Measurements from ENCODE around the gene FOLH1.
"Not testable (repeated sequence)": the region's sequence is repeated elsewhere in the genome, so short reads cannot be mapped to it uniquely, and the experiment has no call there.

The FOLH1 gene

GRCh38 chr11:49208006-49208721 is at the start of gene FOLH1:
Gene FOLH1, minus strand, starts transcription at chr11:49208602. Its CDS starts 193 bp downstream, at chr11:49208409.
- no peak for DNase-seq (ENCODE audit: low read depth, low spot score)

- not testable (repeated sequence) for DNase-seq (ENCODE audit: low read depth, low spot score)
Measured at GRCh38 chr11:49255148-49255547, 46.7 kb upstream of the FOLH1 start.

DNA sequence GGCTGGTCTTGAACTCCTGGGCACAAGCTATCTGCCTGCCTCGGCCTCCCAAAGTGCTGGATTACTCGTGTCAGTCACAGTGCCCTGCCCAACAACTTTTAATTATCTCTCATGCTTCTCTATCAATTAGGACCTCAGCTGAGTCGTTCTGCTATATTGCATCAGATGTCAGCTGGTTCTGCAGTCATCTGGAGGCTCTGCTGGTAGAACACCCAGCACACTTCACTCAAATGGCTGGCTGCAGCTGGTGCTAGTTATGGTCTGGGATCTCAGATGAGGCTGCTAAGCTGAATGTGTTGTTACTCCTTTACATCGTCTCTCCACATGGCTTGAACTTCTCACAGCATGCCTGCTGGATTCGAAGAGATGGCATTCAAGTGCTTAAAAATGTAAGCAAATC is 42.8 kb upstream of the FOLH1 start:
- DNase-seq (ENCODE audit: low read depth, low spot score): not testable (repeated sequence)

- DNase-seq (ENCODE audit: low read depth, low spot score): not testable (repeated sequence)
Measured at GRCh38 chr11:49250398-49251115, 42.2 kb upstream of the FOLH1 start.

DNA sequence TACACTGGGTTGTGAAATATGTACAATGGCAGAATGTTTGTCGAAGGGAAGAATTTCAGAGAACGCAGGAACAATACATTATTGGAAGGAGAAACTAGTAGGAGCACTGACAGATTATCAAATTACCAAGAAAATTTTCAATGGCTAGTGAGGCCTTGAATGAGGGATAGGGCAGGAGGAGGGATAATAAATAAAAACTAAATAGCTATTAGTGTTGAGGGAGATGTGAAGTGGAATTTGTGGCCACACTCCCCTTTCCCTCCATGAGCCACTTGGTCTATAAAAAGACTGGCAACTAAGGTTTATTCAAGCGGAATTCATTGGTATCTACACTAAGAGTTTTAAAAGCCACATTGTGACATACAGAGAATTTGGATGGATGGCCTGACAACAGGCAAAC is 41.0 kb upstream of the FOLH1 start:
- DNase-seq (ENCODE audit: low read depth, low spot score): not testable (repeated sequence)

- not testable (repeated sequence) for DNase-seq (ENCODE audit: low read depth, low spot score)
Measured at GRCh38 chr11:49233685-49234084, 25.3 kb upstream of the FOLH1 start.

DNA sequence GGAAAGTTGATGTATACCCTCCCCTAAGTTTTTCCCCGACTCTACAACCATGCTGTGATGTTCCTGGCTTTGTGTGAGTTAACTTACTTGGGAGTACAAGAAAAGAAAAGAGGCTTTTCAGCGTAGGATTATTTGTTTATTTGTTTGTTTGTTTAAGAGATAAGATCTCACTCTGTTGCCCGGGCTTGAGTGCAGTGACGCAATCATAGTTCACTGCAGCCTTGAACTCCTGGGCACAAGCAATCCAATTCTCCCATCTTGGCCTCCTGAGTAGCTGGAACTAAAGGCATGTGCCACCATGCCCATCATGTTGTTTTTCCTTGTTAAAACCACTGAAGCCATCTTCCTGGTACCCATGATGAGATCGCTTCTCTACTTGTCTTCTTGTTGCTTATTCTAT is 24.6 kb upstream of the FOLH1 start:
- DNase-seq (ENCODE audit: low read depth, low spot score): not testable (repeated sequence)

- DNase-seq (ENCODE audit: low read depth, low spot score): not testable (repeated sequence)
Measured at GRCh38 chr11:49231725-49232124, 23.3 kb upstream of the FOLH1 start.

DNA sequence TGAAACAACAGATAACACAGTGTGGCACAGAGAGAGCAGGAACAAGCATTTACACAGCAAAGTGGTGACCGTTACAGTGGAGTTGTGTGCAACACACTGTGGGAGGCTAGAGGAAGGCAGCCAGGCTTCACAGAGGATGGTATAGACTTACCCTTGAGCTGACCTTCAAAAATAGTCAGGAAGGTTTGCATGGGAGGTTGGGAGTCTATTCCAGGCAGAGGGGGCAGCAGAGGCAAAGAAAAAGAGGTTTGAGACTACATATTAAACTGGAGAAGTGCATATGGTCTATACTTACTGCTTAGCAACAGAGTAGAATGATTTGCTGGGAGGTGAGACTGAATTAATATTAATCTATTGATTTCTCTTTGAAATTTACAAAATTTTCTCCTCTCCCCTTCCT is 22.1 kb upstream of the FOLH1 start:
- DNase-seq (ENCODE audit: low read depth, low spot score): not testable (repeated sequence)

- not testable (repeated sequence) for DNase-seq (ENCODE audit: low read depth, low spot score)
Measured at GRCh38 chr11:49230001-49230400, 21.6 kb upstream of the FOLH1 start.

- DNase-seq (ENCODE audit: low read depth, low spot score): not testable (repeated sequence)
Measured at GRCh38 chr11:49229136-49229535, 20.7 kb upstream of the FOLH1 start.

DNA sequence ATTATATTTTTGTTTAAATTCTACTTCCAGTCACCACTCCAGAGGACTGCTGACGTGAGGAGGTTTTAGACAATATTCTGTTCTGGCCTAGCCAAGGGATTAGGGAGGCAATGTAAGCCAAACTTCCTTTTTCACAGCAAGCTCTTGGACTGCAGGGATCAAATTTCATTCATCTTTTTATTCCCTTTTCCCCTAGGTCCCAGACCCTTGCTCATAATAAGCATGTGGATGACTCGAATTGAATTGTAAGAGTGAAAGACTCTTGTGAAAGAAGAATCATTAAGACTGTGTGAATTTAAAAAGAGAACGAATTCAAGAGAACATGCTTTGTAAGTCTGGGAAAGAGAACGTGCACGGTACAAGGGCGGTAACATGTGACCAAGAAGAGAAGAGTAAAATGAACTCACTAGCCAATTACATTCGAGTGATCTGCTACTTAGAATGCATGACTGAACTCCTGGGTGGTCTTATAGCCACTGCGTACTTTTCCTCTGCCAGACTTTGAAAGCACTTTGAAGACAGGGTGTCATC is 16.9 kb upstream of the FOLH1 start:
- DNase-seq (ENCODE audit: low read depth, low spot score): not testable (repeated sequence)

GRCh38 chr11:49221112-49221511 is 12.7 kb upstream of the FOLH1 start:
- DNase-seq (ENCODE audit: low read depth, low spot score): no peak

DNA sequence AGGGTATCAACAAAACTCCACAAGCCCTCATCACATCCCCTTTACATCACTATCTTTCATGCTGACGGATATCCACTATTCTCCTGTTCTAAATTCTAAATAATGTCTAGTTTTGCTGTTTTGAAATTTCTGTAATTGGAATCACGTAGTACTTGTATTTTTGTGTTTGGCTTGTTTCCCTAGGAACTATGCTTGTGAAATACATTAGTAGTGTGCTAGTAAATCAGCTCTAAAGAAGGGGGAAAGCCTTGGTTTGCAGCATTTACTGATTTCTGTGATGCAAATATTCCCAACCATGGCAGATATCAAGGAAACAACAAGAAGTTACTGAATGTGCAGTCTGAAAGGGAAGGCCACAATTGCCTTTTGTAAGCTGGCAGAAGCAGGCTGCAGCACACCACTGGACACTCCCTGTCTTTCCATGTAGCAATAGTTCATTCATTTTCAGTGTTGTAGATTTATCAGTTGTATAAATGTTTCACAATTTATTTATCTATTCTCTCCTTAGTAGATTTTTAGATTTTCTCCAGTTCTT is 4.7 kb upstream of the FOLH1 start:
- no peak for DNase-seq (ENCODE audit: low read depth, low spot score)

DNA sequence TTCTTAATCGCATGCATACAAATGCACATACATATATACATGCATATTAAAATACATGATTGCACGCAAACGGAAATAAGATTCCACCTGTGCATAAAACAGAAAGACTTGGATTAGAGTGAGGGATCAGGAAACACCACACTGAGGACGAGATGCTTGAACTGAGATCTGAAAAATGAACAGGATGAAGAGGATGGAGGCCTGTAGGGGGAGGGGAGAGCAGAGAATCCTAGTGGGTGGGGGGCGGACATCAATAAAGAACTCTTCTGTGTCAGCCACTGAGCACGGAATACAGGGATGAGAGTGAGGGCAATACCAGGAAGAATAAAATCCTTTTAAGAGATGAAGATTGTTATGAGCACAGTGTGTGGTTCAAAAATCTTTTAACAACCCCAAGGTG is 1.4 kb downstream of the FOLH1 start:
- DNase-seq (ENCODE audit: low read depth, low spot score): not testable (repeated sequence)

GRCh38 chr11:49202287-49202976 is 6.0 kb downstream of the FOLH1 start:
- DNase-seq (ENCODE audit: low read depth, low spot score): no peak

GRCh38 chr11:49196775-49197174 is 11.6 kb downstream of the FOLH1 start:
- not testable (repeated sequence) for DNase-seq (ENCODE audit: low read depth, low spot score)

- not testable (repeated sequence) for DNase-seq (ENCODE audit: low read depth, low spot score)
Measured at GRCh38 chr11:49196002-49196401, 12.4 kb downstream of the FOLH1 start.

- DNase-seq (ENCODE audit: low read depth, low spot score): not testable (repeated sequence)
Measured at GRCh38 chr11:49190287-49190686, 18.1 kb downstream of the FOLH1 start.

- not testable (repeated sequence) for DNase-seq (ENCODE audit: low read depth, low spot score)
Measured at GRCh38 chr11:49186225-49186624, 22.2 kb downstream of the FOLH1 start.

GRCh38 chr11:49185597-49185996 is 22.8 kb downstream of the FOLH1 start:
- not testable (repeated sequence) for DNase-seq (ENCODE audit: low read depth, low spot score)

DNA sequence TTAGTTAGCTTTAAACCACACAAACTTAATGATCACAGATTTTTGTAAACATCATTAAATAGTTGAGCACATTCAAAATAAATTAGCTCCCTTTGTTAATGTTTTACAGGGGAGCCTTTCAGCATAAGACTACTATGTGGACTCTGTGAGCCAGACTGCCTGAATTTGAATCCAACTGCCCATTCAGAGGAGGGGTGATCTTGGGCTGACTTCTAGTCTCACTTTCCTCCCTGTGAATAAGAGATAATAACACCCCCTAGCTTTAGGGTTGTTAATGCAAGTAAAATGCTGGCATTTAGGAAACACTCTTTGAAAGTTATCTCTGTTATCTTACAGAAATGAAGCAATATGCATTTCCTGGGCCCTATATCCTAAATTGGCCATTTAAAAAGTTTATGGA is 23.6 kb downstream of the FOLH1 start:
- DNase-seq (ENCODE audit: low read depth, low spot score): not testable (repeated sequence)
